Upper lobe of left lung (tissue), 4 donors: ENCODE data around the gene GLMP.

Source experiments
- CTCF ChIP-seq, 6 experiments: fragments of 450-650 bp in 4 of 6; fragments of 200-600 bp in 2 of 6; sonication (generic) in 2 of 6; IDR thresholded peaks; one replicate each; pipeline ENCODE4 v1.5.1; 2016 to 2019; ENCODE audit warnings: antibody characterized with exemption in 6 of 6
- POLR2A ChIP-seq, 4 donors: fragments of 450-650 bp; IDR thresholded peaks; one replicate each; pipeline ENCODE4 v1.5.1; 2016 to 2017; ENCODE audit warnings: antibody characterized with exemption in 4 of 4, mild to moderate bottlenecking in 2 of 4

GRCh38 chr1:156320560-156320959 is 25.1 kb upstream of the GLMP start:
- TF ChIP-seq POLR2A (IDR thresholded peaks at IDR 0.05), result no peak
- TF ChIP-seq CTCF (IDR thresholded peaks at IDR 0.05), result no peak
